HG02571 (cell line): ENCODE measurements around the gene DLK1.

ENCODE experiments used
- ATAC-seq: cut with Tn5 transposase; IDR thresholded peaks from one replicate; pipeline ENCODE4 v1.9.1; 2021; ENCODE audit warnings: mild to moderate bottlenecking, moderate library complexity; ENCODE audit not compliant: unreplicated experiment

The DLK1 gene

DNA sequence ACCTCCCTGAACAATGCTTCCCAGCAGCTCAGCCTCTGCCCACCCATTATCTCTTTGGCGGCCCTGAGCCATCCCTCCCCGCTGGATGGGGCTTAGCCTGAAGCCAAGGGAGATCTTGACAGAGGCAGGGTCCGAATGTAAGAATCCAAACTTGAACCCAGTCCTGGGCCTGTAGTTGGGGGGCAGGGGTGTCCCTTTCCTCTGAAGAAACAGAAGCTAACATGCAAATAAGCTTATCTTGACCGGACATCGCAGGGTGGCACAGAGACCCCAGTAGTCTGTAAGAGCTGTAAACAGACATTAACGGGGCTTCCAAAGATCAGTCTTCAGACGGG is 6.0 kb downstream of the DLK1 start:
- ATAC-seq: no peak

DNA sequence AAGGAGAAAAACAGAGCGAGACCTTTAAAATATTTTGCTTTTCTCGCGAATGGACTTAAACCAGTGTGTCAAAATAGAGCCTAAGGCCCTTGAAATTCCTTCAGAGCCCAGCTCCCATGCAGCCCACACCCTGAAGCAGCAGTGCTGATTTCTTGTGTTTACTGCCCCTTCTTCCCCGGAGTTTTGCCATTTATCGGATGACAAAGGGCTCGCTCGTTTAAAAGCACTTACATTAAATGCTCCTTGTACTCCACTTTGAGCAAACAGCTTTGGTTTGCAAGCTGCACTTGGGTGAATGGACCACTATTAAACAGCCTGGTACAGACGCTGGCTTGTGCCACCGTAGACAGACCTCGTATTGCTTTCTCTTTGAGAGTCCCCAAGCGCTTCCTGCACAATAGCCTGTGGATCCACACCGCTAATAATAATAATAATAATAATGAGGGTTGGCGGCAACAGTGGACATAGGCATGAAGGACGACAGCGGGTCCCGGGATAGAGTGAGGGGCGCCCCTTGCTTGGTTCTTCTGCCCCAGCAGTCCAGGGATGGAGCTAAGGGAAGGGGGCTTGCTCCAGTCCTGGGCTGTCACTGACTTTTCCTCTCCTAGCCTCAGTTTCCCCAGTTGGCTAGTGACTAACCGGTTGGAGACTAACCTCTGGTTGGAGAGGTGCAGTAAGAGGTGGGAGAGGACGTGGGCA is 6.6 kb downstream of the DLK1 start:
- ATAC-seq: no peak

DNA sequence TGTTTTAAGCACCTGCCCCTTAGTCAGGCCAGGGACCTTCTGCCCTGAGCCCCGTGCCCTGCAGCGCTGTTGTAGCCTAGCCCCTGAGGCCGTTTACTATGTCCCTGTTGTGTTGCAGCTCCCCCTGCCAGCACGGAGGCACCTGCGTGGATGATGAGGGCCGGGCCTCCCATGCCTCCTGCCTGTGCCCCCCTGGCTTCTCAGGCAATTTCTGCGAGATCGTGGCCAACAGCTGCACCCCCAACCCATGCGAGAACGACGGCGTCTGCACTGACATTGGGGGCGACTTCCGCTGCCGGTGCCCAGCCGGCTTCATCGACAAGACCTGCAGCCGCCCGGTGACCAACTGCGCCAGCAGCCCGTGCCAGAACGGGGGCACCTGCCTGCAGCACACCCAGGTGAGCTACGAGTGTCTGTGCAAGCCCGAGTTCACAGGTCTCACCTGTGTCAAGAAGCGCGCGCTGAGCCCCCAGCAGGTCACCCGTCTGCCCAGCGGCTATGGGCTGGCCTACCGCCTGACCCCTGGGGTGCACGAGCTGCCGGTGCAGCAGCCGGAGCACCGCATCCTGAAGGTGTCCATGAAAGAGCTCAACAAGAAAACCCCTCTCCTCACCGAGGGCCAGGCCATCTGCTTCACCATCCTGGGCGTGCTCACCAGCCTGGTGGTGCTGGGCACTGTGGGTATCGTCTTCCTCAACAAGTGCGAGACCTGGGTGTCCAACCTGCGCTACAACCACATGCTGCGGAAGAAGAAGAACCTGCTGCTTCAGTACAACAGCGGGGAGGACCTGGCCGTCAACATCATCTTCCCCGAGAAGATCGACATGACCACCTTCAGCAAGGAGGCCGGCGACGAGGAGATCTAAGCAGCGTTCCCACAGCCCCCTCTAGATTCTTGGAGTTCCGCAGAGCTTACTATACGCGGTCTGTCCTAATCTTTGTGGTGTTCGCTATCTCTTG is 7.6 kb downstream of the DLK1 start:
- ATAC-seq: no peak

DNA sequence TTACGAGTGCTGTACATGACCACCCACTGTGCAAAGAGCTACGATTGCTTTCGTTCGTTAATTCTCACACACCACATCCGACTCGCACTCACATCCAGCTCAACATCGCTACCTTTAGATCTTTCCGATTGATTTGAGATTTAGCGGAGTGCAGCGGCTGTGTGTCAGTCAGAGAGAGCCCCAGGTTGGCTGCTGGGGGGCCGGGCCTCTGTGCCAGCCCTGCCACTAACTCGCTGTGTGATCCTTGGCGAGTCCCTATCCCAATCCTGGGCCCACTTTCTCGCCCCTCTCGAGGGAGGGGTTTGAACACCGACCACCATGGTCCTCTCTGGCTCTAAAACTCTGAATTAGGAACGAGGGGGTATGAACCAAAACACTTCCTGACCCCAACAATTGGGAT is 8.6 kb downstream of the DLK1 start:
- no peak for ATAC-seq

DNA sequence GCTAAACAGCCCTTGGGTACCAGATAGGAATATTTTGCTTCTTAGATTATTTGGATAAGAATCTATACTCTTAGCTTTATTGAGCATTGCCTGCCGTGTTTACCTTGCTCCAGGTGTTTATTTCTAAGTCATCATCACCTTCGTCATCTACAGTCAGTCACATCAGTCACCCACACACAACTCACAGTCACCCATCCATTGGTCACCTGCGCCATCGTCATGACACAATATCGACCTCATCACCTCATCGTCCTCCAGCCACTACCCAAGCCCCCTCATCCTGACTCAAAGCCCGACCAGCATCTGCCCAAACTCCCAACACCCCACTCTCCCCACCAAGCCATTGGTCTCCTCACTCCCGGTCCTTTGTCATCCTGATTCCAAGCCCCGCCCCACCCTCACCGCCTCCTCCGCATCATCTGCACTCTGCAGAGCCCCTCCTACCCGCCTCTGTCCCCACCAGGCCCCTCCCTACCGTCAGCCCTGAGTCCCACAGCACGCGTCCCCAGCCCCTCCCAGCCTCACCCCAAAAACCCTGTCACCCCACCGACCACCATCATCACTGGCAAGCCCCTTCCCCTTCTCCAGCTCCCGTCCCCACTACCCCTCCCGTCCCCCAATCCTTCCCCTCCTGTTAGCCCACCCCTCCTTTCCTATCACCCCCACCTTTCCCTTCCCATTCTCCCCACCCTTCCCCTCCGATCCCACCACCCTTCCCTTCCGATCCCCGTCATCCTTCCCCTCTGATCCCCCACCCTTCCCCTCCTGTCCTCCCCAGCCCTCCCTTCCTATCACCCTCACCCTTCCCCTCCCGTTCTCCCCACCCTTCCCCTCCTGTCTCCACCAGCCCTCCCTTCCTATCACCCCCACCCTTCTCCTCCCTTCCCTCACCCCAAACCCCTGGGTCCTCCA is 9.8 kb downstream of the DLK1 start:
- ATAC-seq: no peak

DNA sequence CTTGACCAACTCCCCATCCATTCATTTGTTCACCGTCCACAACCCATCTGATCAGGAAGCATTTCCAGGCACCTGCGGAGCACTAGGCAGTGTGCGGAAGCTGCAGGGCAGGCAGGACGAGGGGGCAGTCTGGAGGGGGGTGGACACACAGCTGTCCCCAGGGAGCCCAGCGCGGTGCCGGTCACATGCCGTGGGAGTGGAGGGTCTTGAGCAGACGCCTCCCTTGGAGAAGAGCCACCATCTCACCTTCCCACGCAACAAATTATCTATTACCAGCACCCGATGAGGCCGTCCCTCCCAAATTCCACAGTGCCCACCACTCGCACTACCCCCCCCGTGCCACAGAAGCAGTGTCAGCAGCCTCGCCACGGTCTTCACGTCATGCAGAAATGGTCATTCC is 10.8 kb downstream of the DLK1 start:
- ATAC-seq: no peak

DNA sequence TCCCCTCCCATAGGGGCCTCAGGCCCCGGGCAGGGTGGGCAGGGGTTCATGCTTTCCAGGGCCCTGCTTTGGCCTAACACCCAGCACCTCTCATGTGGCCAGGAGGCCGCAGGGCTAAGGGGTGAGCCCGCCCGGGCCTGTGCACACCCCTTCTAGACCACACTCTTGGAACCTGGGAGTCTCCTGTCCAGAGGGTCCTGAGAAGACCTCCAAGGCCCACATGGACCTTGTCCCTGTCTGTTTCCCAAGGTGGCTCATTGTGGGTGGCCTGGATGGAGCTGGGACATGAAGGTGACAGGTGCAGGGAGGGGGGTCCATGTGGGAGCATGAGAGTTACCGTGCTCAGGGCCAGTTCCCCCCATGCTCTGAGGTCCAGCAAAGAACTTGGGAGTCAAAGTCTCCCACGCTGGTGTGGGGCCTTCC is 11.6 kb downstream of the DLK1 start:
- ATAC-seq: no peak

DNA sequence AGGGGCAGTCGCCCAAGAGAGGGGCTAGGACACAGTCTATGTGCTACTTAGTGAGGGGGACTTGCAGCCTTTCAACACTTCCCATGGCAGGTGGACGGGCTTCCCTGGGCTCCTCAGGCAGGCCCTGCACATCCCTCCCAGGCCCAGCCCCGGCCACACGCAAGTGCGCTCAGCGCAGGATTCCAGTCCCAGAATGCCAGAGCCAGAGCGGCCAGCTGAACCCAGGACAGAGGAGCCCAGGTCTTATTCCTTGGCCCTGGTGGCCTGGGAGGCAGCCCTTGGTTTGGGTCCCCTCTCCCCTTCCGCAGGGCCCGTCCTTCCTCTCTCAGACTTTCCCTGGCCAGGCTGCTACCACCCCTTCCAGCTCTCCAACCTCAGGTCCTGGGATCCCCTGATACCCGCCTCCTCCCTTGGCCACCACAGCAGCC is 12.0 kb downstream of the DLK1 start:
- ATAC-seq: no peak

DNA sequence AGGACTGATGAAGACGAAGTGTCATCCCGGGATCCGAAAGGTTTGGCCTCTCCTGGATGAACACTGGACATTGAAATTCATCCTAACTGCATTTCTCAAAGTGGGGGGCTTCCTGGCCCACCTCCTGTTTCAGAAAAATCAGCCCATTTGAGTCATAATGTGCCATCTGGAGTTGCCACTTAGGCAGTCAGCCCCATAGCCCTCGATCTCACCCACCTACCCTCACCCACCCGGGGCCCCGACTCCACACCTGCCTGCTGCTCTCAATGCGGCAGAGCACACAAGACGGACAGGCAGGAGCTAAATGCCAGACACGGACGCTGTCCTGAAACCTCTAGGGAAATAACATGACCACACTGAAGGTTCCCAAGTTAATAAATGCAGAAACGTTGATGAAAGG is 12.6 kb downstream of the DLK1 start:
- no peak for ATAC-seq

DNA sequence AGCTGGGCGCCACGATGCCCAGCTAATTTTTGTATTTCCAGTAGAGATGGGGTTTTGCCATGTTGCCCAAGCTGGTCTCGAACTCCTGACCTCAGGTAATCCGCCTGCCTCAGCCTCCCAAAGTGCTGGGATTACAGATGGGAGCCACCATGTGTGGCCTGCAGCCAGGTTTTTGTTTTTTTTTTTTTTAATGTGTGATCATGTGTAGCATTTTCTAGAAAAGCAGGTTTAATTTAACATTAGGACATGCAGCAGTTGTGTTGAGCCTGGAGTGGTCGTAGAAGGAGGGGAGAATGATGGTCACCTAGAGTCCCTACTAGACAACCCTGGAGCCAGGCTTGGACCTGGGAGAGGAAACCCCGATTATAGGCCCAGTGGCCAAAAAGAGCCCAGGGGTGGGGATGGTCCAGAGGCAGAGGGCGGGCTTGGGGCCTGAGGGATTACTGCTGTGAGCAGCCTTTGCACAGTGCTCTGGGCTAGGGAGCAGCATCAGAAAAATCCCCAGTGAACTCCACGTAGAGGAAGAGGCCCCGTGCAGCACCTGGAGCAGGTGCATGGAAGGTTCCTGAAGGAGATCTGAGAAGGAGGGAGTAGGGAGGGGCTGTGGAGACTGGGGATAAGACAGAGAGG is 13.6 kb downstream of the DLK1 start:
- ATAC-seq: no peak

DNA sequence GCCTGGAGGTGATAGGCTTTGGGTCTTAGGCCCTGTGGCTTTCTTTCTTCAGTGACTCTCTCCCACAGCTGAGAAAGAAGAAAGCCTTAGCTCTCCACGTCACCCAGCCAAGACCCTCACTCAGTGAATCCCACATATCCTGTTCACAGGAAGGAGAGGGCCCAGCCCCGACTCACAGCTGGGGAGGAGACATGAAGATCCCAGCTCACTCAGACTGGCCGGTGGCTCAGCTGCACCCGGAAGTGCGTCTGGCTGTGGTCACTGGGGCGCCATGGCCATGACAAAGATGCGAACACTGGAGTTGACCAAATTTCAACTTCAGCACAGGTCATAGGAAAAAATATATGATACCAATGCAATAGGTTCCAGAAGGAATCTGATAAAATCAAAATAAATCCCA is 14.2 kb downstream of the DLK1 start:
- ATAC-seq: no peak

DNA sequence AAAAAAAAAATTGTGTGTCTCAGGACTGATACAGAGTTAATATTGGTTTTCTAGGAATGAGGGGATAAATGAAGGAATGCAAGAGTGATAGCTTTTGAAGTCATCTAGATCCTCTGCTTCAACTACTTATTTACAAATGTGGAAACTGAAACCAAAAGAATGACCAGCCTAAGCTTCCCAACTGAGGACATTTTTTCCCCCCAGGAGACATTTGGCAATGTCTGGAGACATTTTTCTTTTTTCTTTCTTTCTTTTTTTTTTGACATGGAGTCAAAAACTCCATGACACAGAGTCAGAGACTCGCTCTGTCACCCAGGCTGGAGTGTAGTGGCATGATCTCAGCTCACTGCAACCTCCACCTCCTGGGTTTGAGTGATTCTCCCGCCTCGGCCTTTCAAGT is 15.3 kb downstream of the DLK1 start:
- no peak for ATAC-seq

DNA sequence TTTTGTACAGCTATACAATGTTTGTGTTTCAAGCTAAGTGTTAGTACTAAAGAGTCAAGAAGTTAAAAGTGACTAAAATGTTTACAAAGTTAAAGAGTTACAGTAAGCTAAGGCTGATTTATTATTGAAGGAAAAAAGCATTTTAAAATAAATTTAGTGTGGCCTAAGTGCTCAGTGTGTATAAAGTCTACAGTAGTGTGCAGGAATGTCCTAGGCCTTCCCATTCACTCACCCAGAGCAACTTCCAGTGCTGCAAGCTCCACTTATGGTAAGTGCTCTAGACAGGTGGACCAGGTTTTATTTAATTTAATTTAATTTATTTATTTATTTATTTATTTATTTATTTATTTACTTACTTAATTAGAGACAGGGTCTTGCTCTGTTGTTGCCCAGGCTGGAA is 19.6 kb downstream of the DLK1 start:
- ATAC-seq: no peak

DNA sequence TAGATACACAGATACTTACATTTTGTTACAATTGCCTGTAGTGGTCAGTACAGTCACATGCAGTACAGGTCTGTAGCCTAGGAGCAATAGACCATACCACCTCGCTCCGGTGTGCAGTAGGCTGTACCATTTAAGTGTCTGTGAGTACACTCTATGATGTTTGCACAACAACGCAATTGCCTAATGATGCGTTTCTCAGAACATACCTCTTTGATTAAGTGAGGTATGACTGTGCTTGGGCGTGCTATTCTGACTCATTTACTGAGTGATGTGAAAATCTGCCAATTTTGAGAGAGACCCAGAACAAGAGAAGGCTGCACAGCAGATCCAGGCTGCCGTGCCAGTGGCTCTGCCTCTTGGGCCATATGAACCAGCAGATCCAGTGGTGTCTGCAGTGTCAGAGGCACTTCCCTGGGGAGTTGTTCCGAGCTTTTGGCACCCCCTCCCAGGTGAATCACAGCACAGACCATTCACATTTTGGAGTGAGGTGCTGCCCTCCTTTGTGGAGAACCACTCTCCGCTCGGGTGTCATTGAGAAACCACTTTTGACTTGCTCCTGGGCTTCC is 20.4 kb downstream of the DLK1 start:
- no peak for ATAC-seq

DNA sequence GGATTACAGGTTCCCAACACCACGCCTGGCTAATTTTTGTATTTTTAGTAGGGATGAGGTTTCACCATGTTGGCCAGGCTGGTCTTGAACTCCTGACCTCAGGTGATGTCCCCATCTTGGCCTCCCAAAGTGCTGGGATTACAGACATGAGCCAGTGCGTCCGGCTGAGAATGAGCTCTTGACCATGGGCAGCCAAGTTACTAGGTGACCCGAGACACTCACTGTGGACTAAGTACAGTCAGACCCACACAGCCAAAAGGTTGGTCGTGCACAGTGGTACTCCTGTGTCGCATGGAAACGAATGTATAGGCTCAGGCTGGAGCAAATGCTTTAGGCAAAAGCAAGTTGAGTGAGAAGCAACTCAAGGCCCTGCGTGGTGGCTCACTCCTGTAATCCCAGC is 21.0 kb downstream of the DLK1 start:
- ATAC-seq: no peak

DNA sequence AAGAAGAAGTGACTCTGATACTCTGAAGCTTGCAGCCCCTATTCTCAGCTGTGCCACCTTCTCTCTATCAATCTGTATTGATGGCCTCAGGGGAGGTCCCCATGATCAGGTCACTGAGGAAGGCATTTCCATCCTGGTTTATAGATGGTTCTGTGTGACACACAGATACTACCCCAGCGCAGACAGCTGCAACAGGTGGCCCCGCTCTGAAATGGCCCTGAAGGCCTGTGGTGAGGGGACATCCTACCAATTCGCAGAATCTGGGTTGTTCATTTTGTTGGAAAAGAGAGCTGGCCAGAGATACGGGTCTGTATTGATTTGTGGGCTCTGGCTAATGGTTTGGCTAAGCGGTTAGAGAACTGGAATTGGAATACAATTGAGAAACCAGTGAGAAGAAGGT is 21.7 kb downstream of the DLK1 start:
- ATAC-seq: no peak

DNA sequence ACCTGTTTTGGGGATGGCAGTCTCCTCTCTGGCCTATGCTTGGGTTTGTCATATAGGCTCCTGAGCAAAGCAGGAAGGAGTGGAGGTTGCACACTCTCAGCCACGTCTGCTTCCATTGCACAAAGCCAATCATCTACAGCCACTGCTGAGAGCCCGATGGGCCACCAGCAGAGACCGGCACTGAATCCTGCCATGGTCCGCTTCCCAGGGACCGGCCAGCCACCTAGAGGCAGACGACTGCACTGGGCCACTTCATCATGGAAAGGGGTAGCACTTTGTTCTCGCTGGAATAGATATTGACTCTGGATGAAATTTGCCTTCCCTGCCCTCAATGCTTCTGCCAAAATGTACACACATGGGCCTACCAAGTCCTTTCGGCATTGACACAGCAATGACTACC is 22.3 kb downstream of the DLK1 start:
- no peak for ATAC-seq

DNA sequence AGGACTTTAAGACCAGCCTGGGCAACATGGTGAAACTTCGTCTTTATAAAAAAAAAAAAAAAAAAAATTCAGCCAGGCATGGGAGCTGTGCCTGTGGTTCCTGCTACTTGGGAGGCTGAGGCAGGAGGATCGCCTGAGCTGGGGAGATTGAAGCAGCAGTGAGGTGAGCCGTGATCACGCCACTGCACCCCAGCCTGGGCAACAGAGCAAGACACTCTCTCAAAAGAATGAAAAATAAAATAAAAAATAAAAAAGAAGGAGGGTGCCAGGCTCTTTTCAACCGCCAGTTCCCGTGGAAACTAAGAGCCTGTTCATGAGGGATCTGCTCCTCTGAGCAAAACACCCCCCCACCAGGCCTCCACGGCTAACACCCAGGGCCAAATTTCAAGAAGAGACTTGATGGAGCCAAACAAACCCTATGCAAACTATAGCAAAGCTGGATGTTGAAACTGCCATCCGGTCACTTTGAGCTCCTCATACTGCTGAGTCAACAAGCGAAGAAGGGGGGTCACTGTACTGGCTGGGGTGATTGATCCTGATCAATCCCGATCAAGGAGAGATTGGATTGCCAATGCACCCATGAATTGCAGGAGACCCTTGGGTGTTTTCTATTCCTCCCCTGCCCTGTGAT is 23.4 kb downstream of the DLK1 start:
- ATAC-seq: no peak

DNA sequence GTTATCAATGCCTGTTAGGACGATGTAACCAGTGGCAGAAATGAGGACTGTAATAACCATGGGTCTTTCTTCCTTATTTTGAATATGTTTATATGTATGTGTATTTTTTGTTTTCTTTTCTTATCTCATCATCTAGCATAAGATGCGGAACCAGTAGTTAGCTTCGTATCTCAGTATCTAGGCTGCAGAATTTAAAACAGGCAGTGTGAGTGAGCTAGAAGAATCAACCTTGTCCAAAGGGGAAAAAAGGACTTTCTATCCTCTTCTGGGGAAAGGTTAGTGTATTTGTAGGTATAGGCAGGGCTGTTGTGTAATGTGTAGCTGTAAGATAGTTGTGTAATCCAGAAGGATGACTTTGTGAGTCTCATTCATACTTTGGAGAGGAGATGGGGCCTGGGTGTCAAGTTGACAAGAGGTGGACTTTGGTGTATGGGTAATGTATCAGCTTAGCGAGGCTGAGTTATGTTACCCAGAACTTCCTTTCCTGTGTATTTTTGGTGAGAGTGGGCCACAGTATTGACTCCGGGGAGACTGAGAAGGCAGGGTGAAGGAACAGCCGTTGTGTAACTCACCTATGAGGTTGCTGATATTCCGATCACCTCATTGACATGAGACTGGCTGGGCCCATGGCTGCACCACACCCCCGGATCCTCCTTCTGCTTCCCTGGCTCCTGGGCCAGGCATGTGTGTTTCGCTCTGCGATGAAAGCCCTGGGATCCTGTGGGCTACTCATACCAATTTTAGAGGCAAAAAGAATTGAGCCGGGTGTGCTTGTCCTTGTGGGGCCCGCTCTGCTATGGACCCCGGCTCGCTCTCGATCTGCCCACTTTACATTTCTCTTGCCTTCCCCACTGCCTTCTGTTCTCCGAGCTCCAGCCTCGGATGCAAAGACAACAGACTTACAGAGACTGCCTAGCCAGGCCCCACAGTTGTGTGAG is 24.3 kb downstream of the DLK1 start:
- ATAC-seq: no peak
